ENCODE measurements around the gene AGRN. TPM values are rescaled to one million over a fixed set of nuclear protein-coding genes. Genes with fewer than 3 reads are reported as not detected.

Gene AGRN
- total and polyA plus RNA-seq, 2 of the 4 experiments (the other 2 are of a cell fraction), result 8.1 to 115 TPM

GRCh38 chr1:1049318-1050165 lies 29.6 kb downstream of the AGRN start:
- Histone ChIP-seq H3K27me3 (ENCODE audit: control insufficient read depth, insufficient read depth, low read length) (no peaks in the 10 kb centered on the region), H2AK5ac (ENCODE audit: low read depth, low read length) (no peak overlapping the region), H3K4me3 (ENCODE audit: insufficient read depth, low read depth, low read length) (no peak overlapping the region), H3K4me1 (ENCODE audit: control insufficient read depth, insufficient read depth, low read length) (no peaks in the 10 kb centered on the region), H2BK20ac (ENCODE audit: low read depth, low read length) (no peak overlapping the region), H3K56ac (ENCODE audit: extremely low read depth, insufficient read depth, low read length) (no peak overlapping the region), H4K8ac (ENCODE audit: low read depth in 2 of 2, low read length in 2 of 2) (no peak overlapping the region), H2BK120ac (ENCODE audit: low read depth, low read length) (no peak overlapping the region), H3K27ac (ENCODE audit: insufficient read depth, low read length) (no peak overlapping the region), H3K4me2 (ENCODE audit: low read depth, low read length) (no peak overlapping the region), H3K14ac (replicated peaks; ENCODE audit: low read depth, low read length) (no peak overlapping the region), H3K9me1 (ENCODE audit: insufficient read depth, low read length) (no peaks in the 10 kb centered on the region), H3K18ac (ENCODE audit: low read depth, low read length) (no peak overlapping the region), H3K9ac (ENCODE audit: low read depth, low read length) (no peak overlapping the region), H4K20me1 (ENCODE audit: insufficient read depth, low read length) (peaks cover 4% of the 10 kb centered on the region), H4K5ac (ENCODE audit: low read depth, low read length) (no peak overlapping the region), H3K23ac (ENCODE audit: low read depth, low read length) (no peak overlapping the region), H3K4ac (ENCODE audit: low read depth, low read length) (no peak overlapping the region), H2BK15ac (ENCODE audit: low read depth, low read length) (no peak overlapping the region), H3K79me1 (ENCODE audit: low read depth in 1 of 2, low read length in 2 of 2) (peaks cover 5 to 11% of the 10 kb centered on the region in 2 experiments; a peak in 3 of 4 replicates), H4K91ac (ENCODE audit: insufficient read depth, low read depth, low read length) (no peak overlapping the region), H2BK5ac (ENCODE audit: low read depth, low read length, poor library complexity, severe bottlenecking) (no peak overlapping the region), H3K9me3 (ENCODE audit: control insufficient read depth, insufficient read depth, low read length) (no peaks in the 10 kb centered on the region), H2AK9ac (replicated peaks; ENCODE audit: low read depth, low read length, poor library complexity) (no peak overlapping the region), H3K36me3 (ENCODE audit: control insufficient read depth, insufficient read depth, low read length) (peaks cover 77% of the 10 kb centered on the region), H2AFZ (replicated peaks; ENCODE audit: low read length, poor library complexity) (no peak overlapping the region)
- no TSS peak for BruUV-seq (replicated peaks)
- ATAC-seq (ENCODE audit: low read depth) (no peak), DNase-seq (no peak)
- 99% methylated on average over 31 of the region's 57 CpGs; no CpG with 5 or more reads in 1 of the 2 experiments for WGBS, 2 experiments (ENCODE audit: extremely low coverage in 2 of 2, insufficient read length in 1 of 2)
- in situ Hi-C loops (cut with MboI; ENCODE audit: low sequenced_read_pairs) (no loop called here), intact Hi-C loops (cut with micrococcal nuclease) (no loop called here), dilution Hi-C loops (cut with HindIII; ENCODE audit: low sequenced_read_pairs, unreplicated experiment) (no loop called here)
- no peak for TF ChIP-seq MAZ (IDR thresholded peaks at IDR 0.05; ENCODE audit: borderline replicate concordance, low read depth, low read length)
- TF ChIP-seq RAD21 (IDR thresholded peaks at IDR 0.05; ENCODE audit: low read length), result no peak
- TF ChIP-seq FOS (IDR thresholded peaks at IDR 0.05; ENCODE audit: low read depth, low read length), result no peak
- no peak for TF ChIP-seq USF2 (IDR thresholded peaks at IDR 0.05; ENCODE audit: low read depth, low read length)
- TF ChIP-seq ELK1 (IDR thresholded peaks at IDR 0.05; ENCODE audit: borderline replicate concordance, low read depth, low read length), result no peak
- no peak for TF ChIP-seq CTCF (conservative IDR thresholded peaks at IDR 0.05; ENCODE audit: low read depth, low read length)
- TF ChIP-seq POLR2A (IDR thresholded peaks at IDR 0.05; ENCODE audit: low read depth, low read length), result no peak
- no peak for TF ChIP-seq CHD1 (IDR thresholded peaks at IDR 0.05; ENCODE audit: low read depth, low read length)
- TF ChIP-seq SMC3 (IDR thresholded peaks at IDR 0.05; ENCODE audit: low read depth, low read length), result no peak
- no peak for TF ChIP-seq BHLHE40 (IDR thresholded peaks at IDR 0.05; ENCODE audit: low read depth, low read length)
- no peak for TF ChIP-seq RCOR1 (IDR thresholded peaks at IDR 0.05; ENCODE audit: insufficient replicate concordance, low read length)
- ChIA-PET POLR2A (ENCODE audit: unreplicated experiment) (no interaction called here), CTCF (no interaction called here)

Measured in IMR-90 (cell line).